D721Med (cell line): ENCODE results near the gene RPN1.
A peak's percentile ranks its signal among the peaks of the same experiment; 100 is the strongest.
"Not testable (repeated sequence)": the region's sequence is repeated elsewhere in the genome, so short reads cannot be mapped to it uniquely, and the experiment has no call there.

Experiments
- DNase-seq: peaks from one replicate; pipeline ENCODE4 v3.0.0; 2011; ENCODE audit warnings: low spot score; ENCODE audit not compliant: insufficient read length
- FAIRE-seq: peaks from 2 replicates; lab custom pipeline; 2011; peaks lifted over from hg19 to GRCh38; lab: Jason Lieb, UNC
- TF ChIP-seq, protein P1 (sequence below): IDR thresholded peaks from 2 replicates; pipeline ENCODE4 v1.5.1; 2012; ENCODE audit warnings: mild to moderate bottlenecking, control low read depth; ENCODE audit not compliant: insufficient read depth; ENCODE audit errors: missing control alignments

Gene RPN1

DNA sequence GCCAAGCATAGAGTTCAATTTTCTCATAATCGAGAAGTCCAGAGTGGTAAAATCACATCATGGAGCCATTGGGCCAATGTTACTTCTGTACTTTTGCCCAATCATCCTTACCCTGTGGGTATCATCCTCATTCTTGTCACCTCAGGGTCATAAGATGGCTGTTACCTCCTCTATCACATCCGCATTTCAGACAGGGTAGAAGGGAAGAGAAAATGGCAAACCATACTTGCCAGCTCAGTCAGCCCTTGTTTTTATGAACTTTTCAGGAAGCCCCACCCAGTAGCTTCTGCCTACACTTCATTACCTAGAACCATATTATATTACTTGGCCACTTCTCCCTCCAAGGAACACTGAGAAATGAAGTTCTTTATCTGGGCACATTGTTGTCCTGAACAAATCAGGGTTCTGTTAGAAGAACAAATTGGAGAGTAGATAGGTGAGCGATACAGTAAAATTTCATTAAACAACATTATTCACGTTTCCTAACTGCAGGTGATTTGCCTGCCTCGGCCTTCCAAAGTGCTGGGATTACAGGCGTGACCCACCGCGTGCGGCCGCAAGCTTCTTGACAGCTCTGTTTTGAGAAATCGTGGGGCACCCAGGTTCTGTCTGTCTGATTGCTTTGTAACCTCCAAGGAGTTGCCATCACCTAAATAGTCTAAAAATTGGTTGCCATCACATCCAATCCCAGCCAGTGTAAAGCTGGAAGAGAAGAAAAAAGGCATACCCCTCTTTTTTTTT is 34.5 kb upstream of the RPN1 start:
- FAIRE-seq (no peak), DNase-seq (no peak)
- TF ChIP-seq, protein P1, sequence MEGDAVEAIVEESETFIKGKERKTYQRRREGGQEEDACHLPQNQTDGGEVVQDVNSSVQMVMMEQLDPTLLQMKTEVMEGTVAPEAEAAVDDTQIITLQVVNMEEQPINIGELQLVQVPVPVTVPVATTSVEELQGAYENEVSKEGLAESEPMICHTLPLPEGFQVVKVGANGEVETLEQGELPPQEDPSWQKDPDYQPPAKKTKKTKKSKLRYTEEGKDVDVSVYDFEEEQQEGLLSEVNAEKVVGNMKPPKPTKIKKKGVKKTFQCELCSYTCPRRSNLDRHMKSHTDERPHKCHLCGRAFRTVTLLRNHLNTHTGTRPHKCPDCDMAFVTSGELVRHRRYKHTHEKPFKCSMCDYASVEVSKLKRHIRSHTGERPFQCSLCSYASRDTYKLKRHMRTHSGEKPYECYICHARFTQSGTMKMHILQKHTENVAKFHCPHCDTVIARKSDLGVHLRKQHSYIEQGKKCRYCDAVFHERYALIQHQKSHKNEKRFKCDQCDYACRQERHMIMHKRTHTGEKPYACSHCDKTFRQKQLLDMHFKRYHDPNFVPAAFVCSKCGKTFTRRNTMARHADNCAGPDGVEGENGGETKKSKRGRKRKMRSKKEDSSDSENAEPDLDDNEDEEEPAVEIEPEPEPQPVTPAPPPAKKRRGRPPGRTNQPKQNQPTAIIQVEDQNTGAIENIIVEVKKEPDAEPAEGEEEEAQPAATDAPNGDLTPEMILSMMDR = no peak

GRCh38 chr3:128683957-128684356 is 33.3 kb upstream of the RPN1 start:
- TF ChIP-seq, protein P1 = no peak
- FAIRE-seq (no peak), DNase-seq (no peak)

GRCh38 chr3:128681369-128681829 is 30.8 kb upstream of the RPN1 start:
- DNase-seq (no peak), FAIRE-seq (no peak)
- TF ChIP-seq, protein P1 = no peak

- peak; percentile 95 for DNase-seq
- TF ChIP-seq, protein P1 = peak; percentile 88
- no peak for FAIRE-seq
Observed at GRCh38 chr3:128680603-128681368, 30.2 kb upstream of the RPN1 start.

GRCh38 chr3:128679338-128679737 is 28.7 kb upstream of the RPN1 start:
- no peak for DNase-seq
- TF ChIP-seq, protein P1 = no peak
- no peak for FAIRE-seq

- DNase-seq, FAIRE-seq: not testable (repeated sequence)
Observed at GRCh38 chr3:128675802-128676201, 25.2 kb upstream of the RPN1 start.

GRCh38 chr3:128674161-128674784 is 23.7 kb upstream of the RPN1 start:
- no peak for DNase-seq
- FAIRE-seq = no peak
- TF ChIP-seq, protein P1 = no peak
